HFF-Myc (cell line): Measurements from ENCODE around the gene GCSAML.

Experiments used
- DNase-seq: peaks from one replicate; pipeline ENCODE4 v3.0.0-alpha.2; 2011; ENCODE audit warnings: low read depth; ENCODE audit errors: extremely low read depth
- H3K4me3 ChIP-seq: replicated peaks from 2 replicates; pipeline ENCODE4 v1.5.1; 2011; ENCODE audit warnings: low read depth, mild to moderate bottlenecking, control low read depth, low read length
- TF ChIP-seq, protein P1 (sequence below): IDR thresholded peaks from 2 replicates; pipeline ENCODE4 v1.5.1; 2012; ENCODE audit warnings: mild to moderate bottlenecking, low read depth, low read length, control low read depth; ENCODE audit errors: missing control alignments

Gene GCSAML

GRCh38 chr1:247613405-247613804 is 64.5 kb downstream of the GCSAML start:
- no peak for DNase-seq
- TF ChIP-seq, protein P1, sequence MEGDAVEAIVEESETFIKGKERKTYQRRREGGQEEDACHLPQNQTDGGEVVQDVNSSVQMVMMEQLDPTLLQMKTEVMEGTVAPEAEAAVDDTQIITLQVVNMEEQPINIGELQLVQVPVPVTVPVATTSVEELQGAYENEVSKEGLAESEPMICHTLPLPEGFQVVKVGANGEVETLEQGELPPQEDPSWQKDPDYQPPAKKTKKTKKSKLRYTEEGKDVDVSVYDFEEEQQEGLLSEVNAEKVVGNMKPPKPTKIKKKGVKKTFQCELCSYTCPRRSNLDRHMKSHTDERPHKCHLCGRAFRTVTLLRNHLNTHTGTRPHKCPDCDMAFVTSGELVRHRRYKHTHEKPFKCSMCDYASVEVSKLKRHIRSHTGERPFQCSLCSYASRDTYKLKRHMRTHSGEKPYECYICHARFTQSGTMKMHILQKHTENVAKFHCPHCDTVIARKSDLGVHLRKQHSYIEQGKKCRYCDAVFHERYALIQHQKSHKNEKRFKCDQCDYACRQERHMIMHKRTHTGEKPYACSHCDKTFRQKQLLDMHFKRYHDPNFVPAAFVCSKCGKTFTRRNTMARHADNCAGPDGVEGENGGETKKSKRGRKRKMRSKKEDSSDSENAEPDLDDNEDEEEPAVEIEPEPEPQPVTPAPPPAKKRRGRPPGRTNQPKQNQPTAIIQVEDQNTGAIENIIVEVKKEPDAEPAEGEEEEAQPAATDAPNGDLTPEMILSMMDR: no peak
- no peak overlapping the region for H3K4me3 ChIP-seq

DNA sequence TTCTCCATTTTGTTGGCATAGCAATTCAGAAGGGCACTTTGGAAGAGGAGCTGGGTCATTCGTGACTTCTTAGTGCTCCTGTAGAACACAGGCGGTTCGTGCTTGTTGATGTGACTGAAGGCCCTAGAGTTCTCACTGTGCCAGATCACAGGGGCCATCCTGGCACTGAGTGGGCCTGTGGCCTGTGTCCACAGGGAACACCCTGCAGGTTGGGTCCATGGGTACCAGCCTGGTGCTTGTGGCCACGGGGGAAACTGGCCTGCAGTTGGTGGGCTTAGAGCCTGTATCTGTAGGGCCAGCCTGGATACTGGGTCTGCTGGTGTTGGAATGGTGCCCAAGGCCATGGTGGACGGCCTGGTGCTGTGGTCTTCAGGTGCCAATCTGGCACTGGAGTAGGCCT is 65.7 kb downstream of the GCSAML start:
- no peak overlapping the region for H3K4me3 ChIP-seq
- TF ChIP-seq, protein P1: no peak
- no peak for DNase-seq
